ENCODE results near the gene INTS7.

DNA sequence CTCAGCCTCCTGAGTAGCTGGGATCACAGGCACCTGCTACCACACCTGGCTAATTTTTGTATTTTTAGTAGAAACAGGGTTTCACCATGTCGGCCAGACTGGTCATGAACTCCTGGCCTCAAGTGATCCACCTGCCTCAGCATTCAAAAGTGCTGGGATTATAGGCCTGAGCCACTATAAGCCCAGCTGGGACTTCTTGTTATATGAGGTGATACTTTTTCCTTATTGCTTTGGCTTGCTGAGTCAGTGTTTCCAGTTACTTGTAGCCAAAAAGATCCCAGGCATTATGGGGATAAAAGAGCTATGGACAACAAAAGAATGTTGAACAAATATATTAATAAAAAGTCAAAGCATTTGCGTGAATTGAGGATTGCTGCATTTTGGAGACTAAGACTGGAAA, 134.9 kb downstream of the INTS7 start:
- TF ChIP-seq, protein P1, sequence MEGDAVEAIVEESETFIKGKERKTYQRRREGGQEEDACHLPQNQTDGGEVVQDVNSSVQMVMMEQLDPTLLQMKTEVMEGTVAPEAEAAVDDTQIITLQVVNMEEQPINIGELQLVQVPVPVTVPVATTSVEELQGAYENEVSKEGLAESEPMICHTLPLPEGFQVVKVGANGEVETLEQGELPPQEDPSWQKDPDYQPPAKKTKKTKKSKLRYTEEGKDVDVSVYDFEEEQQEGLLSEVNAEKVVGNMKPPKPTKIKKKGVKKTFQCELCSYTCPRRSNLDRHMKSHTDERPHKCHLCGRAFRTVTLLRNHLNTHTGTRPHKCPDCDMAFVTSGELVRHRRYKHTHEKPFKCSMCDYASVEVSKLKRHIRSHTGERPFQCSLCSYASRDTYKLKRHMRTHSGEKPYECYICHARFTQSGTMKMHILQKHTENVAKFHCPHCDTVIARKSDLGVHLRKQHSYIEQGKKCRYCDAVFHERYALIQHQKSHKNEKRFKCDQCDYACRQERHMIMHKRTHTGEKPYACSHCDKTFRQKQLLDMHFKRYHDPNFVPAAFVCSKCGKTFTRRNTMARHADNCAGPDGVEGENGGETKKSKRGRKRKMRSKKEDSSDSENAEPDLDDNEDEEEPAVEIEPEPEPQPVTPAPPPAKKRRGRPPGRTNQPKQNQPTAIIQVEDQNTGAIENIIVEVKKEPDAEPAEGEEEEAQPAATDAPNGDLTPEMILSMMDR (IDR thresholded peaks at IDR 0.05) = no peak
- TF ChIP-seq POLR2A (IDR thresholded peaks at IDR 0.05) (no peak), POLR2AphosphoS5 (IDR thresholded peaks at IDR 0.05) (no peak)

Measured in breast epithelium (tissue), 3 donors.